Hepatocyte (in vitro differentiated cells): ENCODE measurements around the gene GPX4.

Experiments used
- EZH2 ChIP-seq: fragments of 200-600 bp; sonication (generic); IDR thresholded peaks from 2 replicates; pipeline ENCODE4 v1.6.1; 2016; ENCODE audit warnings: antibody characterized with exemption, mild to moderate bottlenecking, borderline replicate concordance
- TF ChIP-seq, protein P1 (sequence below): fragments of 200-600 bp; sonication (generic); IDR thresholded peaks from 2 replicates; pipeline ENCODE4 v1.5.1; 2016; ENCODE audit warnings: antibody characterized with exemption, mild to moderate bottlenecking; ENCODE audit not compliant: poor library complexity

- TF ChIP-seq, protein P1, sequence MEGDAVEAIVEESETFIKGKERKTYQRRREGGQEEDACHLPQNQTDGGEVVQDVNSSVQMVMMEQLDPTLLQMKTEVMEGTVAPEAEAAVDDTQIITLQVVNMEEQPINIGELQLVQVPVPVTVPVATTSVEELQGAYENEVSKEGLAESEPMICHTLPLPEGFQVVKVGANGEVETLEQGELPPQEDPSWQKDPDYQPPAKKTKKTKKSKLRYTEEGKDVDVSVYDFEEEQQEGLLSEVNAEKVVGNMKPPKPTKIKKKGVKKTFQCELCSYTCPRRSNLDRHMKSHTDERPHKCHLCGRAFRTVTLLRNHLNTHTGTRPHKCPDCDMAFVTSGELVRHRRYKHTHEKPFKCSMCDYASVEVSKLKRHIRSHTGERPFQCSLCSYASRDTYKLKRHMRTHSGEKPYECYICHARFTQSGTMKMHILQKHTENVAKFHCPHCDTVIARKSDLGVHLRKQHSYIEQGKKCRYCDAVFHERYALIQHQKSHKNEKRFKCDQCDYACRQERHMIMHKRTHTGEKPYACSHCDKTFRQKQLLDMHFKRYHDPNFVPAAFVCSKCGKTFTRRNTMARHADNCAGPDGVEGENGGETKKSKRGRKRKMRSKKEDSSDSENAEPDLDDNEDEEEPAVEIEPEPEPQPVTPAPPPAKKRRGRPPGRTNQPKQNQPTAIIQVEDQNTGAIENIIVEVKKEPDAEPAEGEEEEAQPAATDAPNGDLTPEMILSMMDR: no peak
- no peak for TF ChIP-seq EZH2
Observed at GRCh38 chr19:1147934-1148549, 44.2 kb downstream of the GPX4 start.
